Measurements from ENCODE around the gene PTPRM.

DNA sequence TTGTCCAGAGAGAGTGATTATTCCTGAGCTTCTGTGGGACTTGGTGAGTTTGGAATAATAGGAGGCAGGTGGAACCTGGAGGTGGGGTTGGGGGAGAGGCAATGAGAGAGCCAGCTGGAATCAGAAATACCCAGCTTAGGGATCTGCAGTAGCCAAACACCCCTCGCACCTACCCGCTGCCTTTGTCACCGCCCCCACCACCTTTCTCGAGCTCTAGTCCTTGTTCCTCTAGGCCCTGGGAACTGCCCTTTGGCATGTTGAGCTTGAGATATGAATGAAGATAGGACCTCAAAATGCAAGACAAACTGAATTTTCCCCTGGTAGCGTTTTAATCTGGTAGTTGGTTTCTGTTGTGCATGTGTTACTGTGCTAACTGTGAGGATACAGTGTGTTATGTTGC lies 242.9 kb downstream of the PTPRM start:
- TF ChIP-seq, protein P1, sequence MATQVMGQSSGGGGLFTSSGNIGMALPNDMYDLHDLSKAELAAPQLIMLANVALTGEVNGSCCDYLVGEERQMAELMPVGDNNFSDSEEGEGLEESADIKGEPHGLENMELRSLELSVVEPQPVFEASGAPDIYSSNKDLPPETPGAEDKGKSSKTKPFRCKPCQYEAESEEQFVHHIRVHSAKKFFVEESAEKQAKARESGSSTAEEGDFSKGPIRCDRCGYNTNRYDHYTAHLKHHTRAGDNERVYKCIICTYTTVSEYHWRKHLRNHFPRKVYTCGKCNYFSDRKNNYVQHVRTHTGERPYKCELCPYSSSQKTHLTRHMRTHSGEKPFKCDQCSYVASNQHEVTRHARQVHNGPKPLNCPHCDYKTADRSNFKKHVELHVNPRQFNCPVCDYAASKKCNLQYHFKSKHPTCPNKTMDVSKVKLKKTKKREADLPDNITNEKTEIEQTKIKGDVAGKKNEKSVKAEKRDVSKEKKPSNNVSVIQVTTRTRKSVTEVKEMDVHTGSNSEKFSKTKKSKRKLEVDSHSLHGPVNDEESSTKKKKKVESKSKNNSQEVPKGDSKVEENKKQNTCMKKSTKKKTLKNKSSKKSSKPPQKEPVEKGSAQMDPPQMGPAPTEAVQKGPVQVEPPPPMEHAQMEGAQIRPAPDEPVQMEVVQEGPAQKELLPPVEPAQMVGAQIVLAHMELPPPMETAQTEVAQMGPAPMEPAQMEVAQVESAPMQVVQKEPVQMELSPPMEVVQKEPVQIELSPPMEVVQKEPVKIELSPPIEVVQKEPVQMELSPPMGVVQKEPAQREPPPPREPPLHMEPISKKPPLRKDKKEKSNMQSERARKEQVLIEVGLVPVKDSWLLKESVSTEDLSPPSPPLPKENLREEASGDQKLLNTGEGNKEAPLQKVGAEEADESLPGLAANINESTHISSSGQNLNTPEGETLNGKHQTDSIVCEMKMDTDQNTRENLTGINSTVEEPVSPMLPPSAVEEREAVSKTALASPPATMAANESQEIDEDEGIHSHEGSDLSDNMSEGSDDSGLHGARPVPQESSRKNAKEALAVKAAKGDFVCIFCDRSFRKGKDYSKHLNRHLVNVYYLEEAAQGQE (IDR thresholded peaks at IDR 0.05) = no peak
- TF ChIP-seq, protein P2, sequence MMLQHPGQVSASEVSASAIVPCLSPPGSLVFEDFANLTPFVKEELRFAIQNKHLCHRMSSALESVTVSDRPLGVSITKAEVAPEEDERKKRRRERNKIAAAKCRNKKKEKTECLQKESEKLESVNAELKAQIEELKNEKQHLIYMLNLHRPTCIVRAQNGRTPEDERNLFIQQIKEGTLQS (IDR thresholded peaks at IDR 0.05) = no peak
- TF ChIP-seq, protein P3, sequence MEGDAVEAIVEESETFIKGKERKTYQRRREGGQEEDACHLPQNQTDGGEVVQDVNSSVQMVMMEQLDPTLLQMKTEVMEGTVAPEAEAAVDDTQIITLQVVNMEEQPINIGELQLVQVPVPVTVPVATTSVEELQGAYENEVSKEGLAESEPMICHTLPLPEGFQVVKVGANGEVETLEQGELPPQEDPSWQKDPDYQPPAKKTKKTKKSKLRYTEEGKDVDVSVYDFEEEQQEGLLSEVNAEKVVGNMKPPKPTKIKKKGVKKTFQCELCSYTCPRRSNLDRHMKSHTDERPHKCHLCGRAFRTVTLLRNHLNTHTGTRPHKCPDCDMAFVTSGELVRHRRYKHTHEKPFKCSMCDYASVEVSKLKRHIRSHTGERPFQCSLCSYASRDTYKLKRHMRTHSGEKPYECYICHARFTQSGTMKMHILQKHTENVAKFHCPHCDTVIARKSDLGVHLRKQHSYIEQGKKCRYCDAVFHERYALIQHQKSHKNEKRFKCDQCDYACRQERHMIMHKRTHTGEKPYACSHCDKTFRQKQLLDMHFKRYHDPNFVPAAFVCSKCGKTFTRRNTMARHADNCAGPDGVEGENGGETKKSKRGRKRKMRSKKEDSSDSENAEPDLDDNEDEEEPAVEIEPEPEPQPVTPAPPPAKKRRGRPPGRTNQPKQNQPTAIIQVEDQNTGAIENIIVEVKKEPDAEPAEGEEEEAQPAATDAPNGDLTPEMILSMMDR (IDR thresholded peaks at IDR 0.05; ENCODE audit: low read depth, low read length, missing input control) = no peak
